Activated CD4-positive, alpha-beta T cell treated with anti-CD3 and anti-CD28 coated beads for 36 hours (primary cell): Measurements from ENCODE around the gene SDSL. TPM values are rescaled to one million over a fixed set of nuclear protein-coding genes. Genes with fewer than 3 reads are reported as not detected.

Source experiments
- ATAC-seq: fragments of 200-7000 bp; cut with Tn5 transposase; one replicate; pipeline ENCODE4 v1.10.0; 2021; ENCODE audit warnings: mild to moderate bottlenecking, moderate library complexity
- CTCF ChIA-PET: fragments of 350-600 bp; sonication (Branson Sonifier 250); formaldehyde crosslinking; loops from one replicate; lab custom pipeline; 2021; ENCODE audit warnings: antibody characterized with exemption; lab: Charles Lee
- POLR2A ChIA-PET: fragments of 350-600 bp; sonication (Branson Sonifier 250); formaldehyde crosslinking; loops from one replicate; lab custom pipeline; 2021; ENCODE audit warnings: antibody characterized with exemption, inconsistent platforms; lab: Charles Lee
- DNase-seq: peaks from one replicate; pipeline ENCODE4 v3.0.0-alpha.2; 2020
- H3K27ac Mint-ChIP-seq: one replicate; pipeline ENCODE4 v1.8.0; 2021; ENCODE audit warnings: mixed read lengths
- H3K27me3 Mint-ChIP-seq: one replicate; pipeline ENCODE4 v1.8.0; 2021; ENCODE audit warnings: mixed read lengths
- H3K36me3 Mint-ChIP-seq: one replicate; pipeline ENCODE4 v1.8.0; 2021; ENCODE audit warnings: low read depth, mixed read lengths
- H3K4me1 Mint-ChIP-seq: one replicate; pipeline ENCODE4 v1.8.0; 2021; ENCODE audit warnings: mixed read lengths
- H3K4me3 Mint-ChIP-seq: one replicate; pipeline ENCODE4 v1.8.0; 2021; ENCODE audit warnings: mild to moderate bottlenecking, moderate library complexity, mixed read lengths
- H3K9me3 Mint-ChIP-seq: one replicate; pipeline ENCODE4 v1.8.0; 2021; ENCODE audit warnings: low read depth, mixed read lengths
- intact Hi-C, 2 experiments: fragments of 100-400 bp; cut with DNase I in 1 of 2; cut with micrococcal nuclease in 1 of 2; formaldehyde crosslinking; loops; one replicate each; pipeline versions ENCODE4 v1.14.2 to v1.15.1; 2022 to 2024; cut with DNase I, micrococcal nuclease
- total RNA-seq, 2 experiments: library from RNA; stranded (reverse); gene quantifications; one replicate each; pipeline ENCODE4 v1.2.3, GENCODE V29; 2021

SDSL gene, protein sequence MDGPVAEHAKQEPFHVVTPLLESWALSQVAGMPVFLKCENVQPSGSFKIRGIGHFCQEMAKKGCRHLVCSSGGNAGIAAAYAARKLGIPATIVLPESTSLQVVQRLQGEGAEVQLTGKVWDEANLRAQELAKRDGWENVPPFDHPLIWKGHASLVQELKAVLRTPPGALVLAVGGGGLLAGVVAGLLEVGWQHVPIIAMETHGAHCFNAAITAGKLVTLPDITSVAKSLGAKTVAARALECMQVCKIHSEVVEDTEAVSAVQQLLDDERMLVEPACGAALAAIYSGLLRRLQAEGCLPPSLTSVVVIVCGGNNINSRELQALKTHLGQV
- total RNA-seq, result 1 to 10 TPM; 1.5 to 3.9 TPM

DNA sequence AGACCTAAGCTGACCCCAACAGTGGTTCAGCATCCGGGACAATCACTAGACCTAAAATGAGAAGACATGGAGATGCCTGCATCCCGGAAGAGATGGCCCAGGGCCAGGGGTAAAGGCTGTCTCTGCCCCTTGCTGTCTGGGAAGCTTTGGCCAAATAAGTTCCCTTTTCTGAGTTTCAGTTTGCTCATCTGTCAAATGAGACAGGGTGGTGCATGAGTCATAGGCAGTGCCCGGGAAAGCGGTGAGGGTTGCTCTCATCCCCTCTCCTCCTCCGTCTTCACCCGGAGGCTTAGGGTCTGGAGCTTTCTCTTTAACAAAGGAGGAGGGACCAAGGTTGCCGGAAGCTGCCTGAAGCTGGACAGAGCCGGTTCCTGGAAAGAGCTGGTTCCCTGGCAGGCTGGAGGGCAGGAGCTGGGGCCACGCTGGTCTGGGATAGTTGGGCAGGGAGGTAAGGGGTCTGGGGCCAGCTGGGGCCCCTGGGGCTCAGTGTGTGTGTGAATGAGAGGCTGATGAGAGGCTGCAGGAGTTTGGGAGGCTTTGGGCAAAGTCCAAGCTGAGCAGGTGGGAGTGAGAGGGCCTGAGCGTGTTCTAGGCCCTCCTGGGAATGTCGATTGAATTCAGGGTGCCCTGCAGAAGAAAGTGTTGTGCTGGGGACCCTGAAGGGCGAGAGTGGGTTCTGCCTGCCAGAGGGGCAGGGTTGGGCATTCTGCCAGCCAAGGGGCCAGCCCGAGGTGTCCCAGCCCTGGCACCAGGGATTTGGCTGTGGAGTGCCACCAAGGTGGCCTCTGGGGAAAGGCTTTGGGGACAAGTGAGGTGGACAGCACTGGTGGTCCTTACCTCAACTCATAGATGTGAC, at the start of gene SDSL:
Gene SDSL, plus strand, starts transcription at position 351 of the 856 bp plus-strand sequence. CDS start 5,603 bp downstream, outside the sequence.
- Mint-ChIP-seq H3K4me1 (peaks cover 11% of the 10 kb centered on the region), H3K9me3 (no peaks in the 10 kb centered on the region), H3K4me3 (peak within 1 kb of the TSS; percentile 83), H3K27ac (peak within 1 kb of the TSS; percentile 96), H3K36me3 (no peaks in the 10 kb centered on the region), H3K27me3 (no peaks in the 10 kb centered on the region)
- DNase-seq (peak; percentile 82), ATAC-seq (peak; percentile 99)
- POLR2A ChIA-PET, result interaction anchor here (0.6 kb wide), 1 partner anchor 64 kb away, joined by 3 read pairs; the partner anchor contains the start of gene PLBD2
- intact Hi-C loops, result loop anchor here in 1 of 2 experiments (1.0 kb wide), 4 partner anchors 64 to 374 kb away; partner anchors contain the start of genes DDX54, PLBD2, RITA1 and SLC8B1
- CTCF ChIA-PET, result interaction anchor here (0.7 kb wide), 1 partner anchor 39 kb away, joined by 3 read pairs; no protein-coding TSS in a partner anchor

DNA sequence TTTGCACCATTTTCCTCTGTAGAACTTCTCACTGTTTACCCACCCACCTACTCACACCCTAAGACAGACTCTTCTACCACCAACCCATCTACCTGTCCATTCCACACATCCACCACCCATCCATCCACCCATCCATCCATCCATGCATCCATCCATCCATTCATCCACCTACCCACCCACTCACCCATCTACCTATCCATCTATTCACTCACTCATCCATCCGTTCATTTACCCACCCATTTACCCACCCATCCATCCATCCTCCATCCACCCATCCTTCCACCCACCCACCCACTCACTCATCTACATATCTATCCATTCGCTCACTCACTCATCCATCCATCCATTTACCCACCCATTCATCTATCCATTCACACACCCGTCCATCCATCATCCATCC, 48.7 kb upstream of the SDSL start:
- no peak for ATAC-seq
- POLR2A ChIA-PET, result no interaction called here
- CTCF ChIA-PET, result no interaction called here
- Mint-ChIP-seq H3K27ac (no peak overlapping the region), H3K4me1 (no peaks in the 10 kb centered on the region), H3K36me3 (peaks cover 28% of the 10 kb centered on the region), H3K9me3 (no peaks in the 10 kb centered on the region), H3K4me3 (no peak overlapping the region), H3K27me3 (no peaks in the 10 kb centered on the region)
- DNase-seq, result no peak
- intact Hi-C loops, result no loop called here

DNA sequence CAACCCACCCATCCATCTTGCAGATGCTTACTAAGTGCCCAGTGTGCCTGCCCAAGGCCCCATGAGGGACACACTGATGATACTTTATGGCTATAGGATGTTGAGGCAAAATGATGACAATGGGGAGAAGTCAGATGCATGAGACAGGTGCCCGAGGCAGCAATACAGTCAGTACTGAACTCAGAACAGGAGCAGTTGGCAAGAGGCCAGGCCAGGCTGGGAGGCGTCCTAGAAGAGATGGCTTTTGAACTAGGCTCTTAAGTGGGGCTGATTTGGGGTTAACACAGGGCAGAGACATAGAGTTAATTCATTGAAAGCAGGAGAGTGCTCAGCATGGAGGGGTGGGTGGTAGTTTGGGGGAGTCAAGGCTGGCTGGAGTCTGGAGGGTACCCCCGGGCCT, 48.2 kb upstream of the SDSL start:
- no peak for ATAC-seq
- H3K27ac Mint-ChIP-seq, result no peak overlapping the region
- H3K9me3 Mint-ChIP-seq, result no peaks in the 10 kb centered on the region
- no peaks in the 10 kb centered on the region for H3K27me3 Mint-ChIP-seq
- ChIA-PET CTCF (no interaction called here), POLR2A (no interaction called here)
- peaks cover 28% of the 10 kb centered on the region for H3K36me3 Mint-ChIP-seq
- H3K4me3 Mint-ChIP-seq, result no peak overlapping the region
- intact Hi-C loops, result no loop called here
- H3K4me1 Mint-ChIP-seq, result no peaks in the 10 kb centered on the region
- peak; percentile 16 for DNase-seq

DNA sequence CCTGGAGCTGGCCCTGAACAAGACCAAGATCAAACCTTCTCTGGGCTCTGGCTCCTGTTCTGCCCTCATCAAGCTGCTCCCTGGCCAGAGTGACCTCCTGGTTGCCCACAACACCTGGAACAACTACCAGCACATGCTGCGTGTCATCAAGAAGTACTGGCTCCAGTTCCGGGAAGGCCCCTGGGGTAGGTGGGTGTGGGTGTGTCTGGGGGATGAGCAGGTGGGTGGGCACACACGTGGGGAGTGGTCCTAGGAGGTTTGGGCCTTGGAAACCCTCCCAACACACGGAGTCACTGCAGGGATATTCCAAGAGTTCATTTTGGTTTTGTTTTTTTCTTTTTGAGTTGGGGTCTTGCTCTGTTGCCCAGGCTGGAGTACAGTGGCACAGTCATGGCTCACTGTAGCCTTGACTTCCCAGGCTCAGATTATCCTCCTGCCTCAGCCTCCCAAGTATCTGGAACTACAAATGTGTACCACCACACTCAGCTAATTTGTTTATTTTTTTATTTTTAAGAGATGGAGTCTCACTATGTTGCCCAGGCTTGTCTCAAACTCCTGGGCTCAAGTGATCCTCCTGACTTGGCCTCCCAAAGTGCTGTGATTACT, 47.3 kb upstream of the SDSL start:
- CTCF ChIA-PET, result interaction anchor here (0.6 kb wide), 1 partner anchor 220 kb away, joined by 3 read pairs; no protein-coding TSS in a partner anchor
- ATAC-seq (no peak), DNase-seq (no peak)
- H3K4me1 Mint-ChIP-seq, result no peaks in the 10 kb centered on the region
- H3K27ac Mint-ChIP-seq, result no peak overlapping the region
- no peaks in the 10 kb centered on the region for H3K9me3 Mint-ChIP-seq
- H3K27me3 Mint-ChIP-seq, result no peaks in the 10 kb centered on the region
- H3K36me3 Mint-ChIP-seq, result peaks cover 28% of the 10 kb centered on the region
- POLR2A ChIA-PET, result no interaction called here
- no peak overlapping the region for H3K4me3 Mint-ChIP-seq
- intact Hi-C loops, result no loop called here

DNA sequence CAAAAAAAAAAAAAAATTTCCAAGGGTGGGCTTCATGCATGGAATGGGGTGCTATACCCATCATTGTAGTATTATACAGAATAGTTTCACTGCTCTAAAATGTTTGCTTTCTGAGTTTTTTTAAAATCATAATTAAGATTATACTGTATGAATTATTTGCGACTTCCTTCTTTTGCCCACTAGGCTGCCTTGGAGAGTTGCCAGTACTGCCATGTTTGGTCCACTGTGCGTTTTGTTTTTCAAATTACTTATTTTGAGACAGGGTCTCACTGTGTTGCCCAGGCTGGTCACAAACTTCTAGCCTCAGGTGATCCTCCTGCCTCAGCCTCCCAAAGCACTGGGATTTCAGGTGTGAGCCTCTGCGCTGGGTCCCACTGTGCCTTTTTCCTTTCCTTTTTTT, 43.9 kb upstream of the SDSL start:
- Mint-ChIP-seq H3K4me1 (no peaks in the 10 kb centered on the region), H3K27me3 (no peaks in the 10 kb centered on the region), H3K36me3 (peaks cover 27% of the 10 kb centered on the region), H3K4me3 (no peak overlapping the region), H3K27ac (no peak overlapping the region), H3K9me3 (no peaks in the 10 kb centered on the region)
- ATAC-seq (no peak), DNase-seq (no peak)
- CTCF ChIA-PET, result no interaction called here
- intact Hi-C loops, result no loop called here
- POLR2A ChIA-PET, result interaction anchor here (0.7 kb wide), 1 partner anchor 142 kb away, joined by 3 read pairs; no protein-coding TSS in a partner anchor

DNA sequence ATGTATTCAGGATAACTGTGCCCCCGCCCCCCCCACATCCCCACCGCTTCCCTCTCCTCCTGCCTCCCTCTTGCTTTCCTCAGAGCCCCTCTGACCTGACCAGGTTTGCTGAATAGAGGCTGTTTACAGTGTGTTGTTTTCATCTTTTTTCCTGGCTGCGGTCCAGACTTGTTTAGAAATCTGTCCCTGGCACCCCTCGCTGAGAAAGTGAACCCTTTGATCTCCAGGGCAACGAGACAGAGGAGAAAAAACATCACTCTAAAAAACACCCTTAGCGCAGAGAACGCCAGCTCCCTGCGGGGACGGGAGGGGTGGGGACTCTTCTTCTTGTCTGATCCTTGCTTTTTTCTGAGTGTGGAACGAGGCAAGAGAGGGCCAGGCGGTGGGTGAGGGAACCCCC, 41.0 kb upstream of the SDSL start:
- Mint-ChIP-seq H3K27ac (no peak overlapping the region), H3K36me3 (peaks cover 22% of the 10 kb centered on the region), H3K4me3 (no peak overlapping the region), H3K27me3 (no peaks in the 10 kb centered on the region), H3K9me3 (no peaks in the 10 kb centered on the region), H3K4me1 (no peaks in the 10 kb centered on the region)
- POLR2A ChIA-PET, result no interaction called here
- ATAC-seq (no peak), DNase-seq (no peak)
- CTCF ChIA-PET, result interaction anchor here (0.7 kb wide), 1 partner anchor 375 kb away, joined by 3 read pairs; no protein-coding TSS in a partner anchor
- intact Hi-C loops, result no loop called here

DNA sequence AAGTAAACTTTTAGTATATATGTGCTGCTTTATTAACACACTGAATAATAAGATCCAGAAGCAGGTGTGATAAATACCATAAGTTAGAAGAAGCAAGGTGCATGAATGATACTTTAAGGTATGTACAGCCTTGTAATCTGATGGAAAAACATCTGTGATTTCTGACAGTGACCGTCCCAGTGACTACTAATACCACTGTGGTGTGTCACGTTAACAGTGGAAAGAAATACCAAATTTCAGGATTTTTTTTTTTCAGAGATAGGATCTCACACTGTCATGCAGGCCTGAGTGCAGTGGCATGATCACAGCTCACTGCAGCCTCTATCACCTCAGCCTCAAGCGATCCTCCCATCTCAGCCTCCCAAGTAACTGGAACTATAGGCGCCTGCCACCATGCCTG, 40.0 kb upstream of the SDSL start:
- H3K9me3 Mint-ChIP-seq, result no peaks in the 10 kb centered on the region
- ATAC-seq, result no peak
- DNase-seq, result no peak
- H3K27ac Mint-ChIP-seq, result no peak overlapping the region
- ChIA-PET POLR2A (no interaction called here), CTCF (no interaction called here)
- H3K27me3 Mint-ChIP-seq, result no peaks in the 10 kb centered on the region
- no peaks in the 10 kb centered on the region for H3K4me1 Mint-ChIP-seq
- intact Hi-C loops, result no loop called here
- H3K4me3 Mint-ChIP-seq, result no peak overlapping the region
- H3K36me3 Mint-ChIP-seq, result peaks cover 19% of the 10 kb centered on the region

DNA sequence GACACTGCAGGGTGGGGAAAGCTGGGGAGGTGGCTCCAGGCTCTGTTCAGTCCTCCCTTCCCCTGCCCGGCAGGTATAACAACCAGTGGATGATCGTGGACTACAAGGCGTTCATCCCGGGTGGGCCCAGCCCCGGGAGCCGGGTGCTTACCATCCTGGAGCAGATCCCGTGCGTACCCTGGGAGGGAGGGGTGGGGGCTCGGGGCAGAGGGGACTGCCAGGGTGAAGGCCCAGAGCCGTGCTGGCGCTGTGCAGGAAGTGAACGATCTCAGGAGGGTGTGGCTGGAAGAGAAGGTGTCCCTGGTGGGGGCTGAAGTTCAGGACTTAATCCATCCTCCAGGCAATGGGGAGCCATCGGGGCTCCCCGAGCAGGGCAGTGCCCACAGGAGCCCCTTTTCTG, 37.4 kb upstream of the SDSL start:
- peaks cover 24% of the 10 kb centered on the region for H3K36me3 Mint-ChIP-seq
- H3K27me3 Mint-ChIP-seq, result no peaks in the 10 kb centered on the region
- no peaks in the 10 kb centered on the region for H3K9me3 Mint-ChIP-seq
- no peak for DNase-seq
- H3K4me1 Mint-ChIP-seq, result no peaks in the 10 kb centered on the region
- intact Hi-C loops, result no loop called here
- ChIA-PET CTCF (interaction anchor here (0.7 kb wide), 1 partner anchor 13 kb away, joined by 3 read pairs; no protein-coding TSS in a partner anchor), POLR2A (no interaction called here)
- H3K4me3 Mint-ChIP-seq, result no peak overlapping the region
- no peak overlapping the region for H3K27ac Mint-ChIP-seq
- no peak for ATAC-seq

DNA sequence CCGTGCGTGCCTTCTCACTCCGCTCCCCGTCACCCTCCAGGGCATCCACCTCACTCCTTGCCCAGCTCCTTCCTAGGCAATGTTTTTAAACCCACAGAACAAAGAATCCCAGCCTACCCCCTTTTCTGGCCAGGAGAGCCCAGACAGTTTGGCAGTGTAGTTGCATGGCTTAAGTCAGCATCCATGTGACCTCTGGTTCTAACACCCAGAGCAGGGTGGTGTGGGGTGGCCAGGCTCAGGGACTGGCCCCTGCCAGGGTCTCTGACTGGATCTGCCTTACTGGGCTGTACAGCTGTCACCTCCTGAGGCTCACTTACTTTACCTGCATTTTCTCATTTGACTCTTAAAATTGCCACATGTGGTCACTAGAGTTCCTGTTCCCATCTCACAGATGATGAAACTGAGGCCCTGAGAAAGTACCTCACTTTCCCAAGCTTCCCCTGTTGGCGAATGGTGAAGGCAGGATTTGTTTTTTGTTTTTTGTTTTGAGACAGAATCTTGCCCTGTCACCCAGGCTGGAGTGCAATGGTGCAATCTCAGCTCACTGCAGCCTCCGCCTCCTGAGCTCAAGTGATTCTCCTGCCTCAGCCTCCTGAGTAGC, 36.8 kb upstream of the SDSL start:
- H3K27me3 Mint-ChIP-seq, result no peaks in the 10 kb centered on the region
- no peak overlapping the region for H3K4me3 Mint-ChIP-seq
- no peaks in the 10 kb centered on the region for H3K9me3 Mint-ChIP-seq
- H3K36me3 Mint-ChIP-seq, result peaks cover 24% of the 10 kb centered on the region
- no peaks in the 10 kb centered on the region for H3K4me1 Mint-ChIP-seq
- DNase-seq (no peak), ATAC-seq (no peak)
- intact Hi-C loops, result no loop called here
- ChIA-PET CTCF (interaction anchor here (0.6 to 0.7 kb wide), 2 partner anchors 76 to 99 kb away, joined by 3 read pairs; no protein-coding TSS in a partner anchor), POLR2A (no interaction called here)
- no peak overlapping the region for H3K27ac Mint-ChIP-seq

DNA sequence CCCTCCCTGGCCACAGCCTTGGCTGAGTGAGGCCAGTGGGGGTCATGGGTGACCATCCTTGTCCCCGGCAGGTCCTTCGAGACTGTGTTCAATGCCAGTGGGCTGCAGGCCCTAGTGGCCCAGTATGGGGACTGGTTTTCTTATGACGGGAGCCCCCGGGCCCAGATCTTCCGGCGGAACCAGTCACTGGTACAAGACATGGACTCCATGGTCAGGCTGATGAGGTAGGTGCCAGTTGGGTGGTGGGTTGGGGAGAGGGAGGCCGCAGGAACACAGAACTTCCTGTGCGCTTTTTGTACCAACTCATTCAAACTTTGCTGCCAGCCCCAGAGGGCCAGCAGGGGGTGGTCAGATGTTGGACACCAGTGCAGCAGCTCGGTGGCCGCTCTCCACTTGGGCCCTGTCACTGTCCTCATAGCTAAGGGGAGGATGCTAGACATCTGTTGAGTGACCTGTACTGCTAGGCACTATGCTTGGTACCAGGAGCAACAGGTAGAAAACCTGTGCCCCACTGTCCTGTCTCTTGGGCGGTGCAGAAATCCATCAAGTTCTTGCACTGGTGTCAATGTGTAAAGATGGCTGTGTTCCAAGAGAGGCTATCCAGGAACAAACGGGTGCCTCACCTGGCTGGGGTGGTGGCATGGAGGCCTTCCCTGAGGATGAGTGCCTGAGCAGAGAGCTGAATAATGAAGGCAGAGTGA, 35.2 kb upstream of the SDSL start:
- ChIA-PET POLR2A (no interaction called here), CTCF (interaction anchor here (0.6 kb wide), 2 partner anchors 129 to 236 kb away, joined by 4 read pairs; no protein-coding TSS in a partner anchor)
- no peaks in the 10 kb centered on the region for H3K27me3 Mint-ChIP-seq
- intact Hi-C loops, result no loop called here
- no peak overlapping the region for H3K27ac Mint-ChIP-seq
- no peaks in the 10 kb centered on the region for H3K4me1 Mint-ChIP-seq
- ATAC-seq (no peak), DNase-seq (no peak)
- no peak overlapping the region for H3K4me3 Mint-ChIP-seq
- H3K9me3 Mint-ChIP-seq, result no peaks in the 10 kb centered on the region
- peaks cover 21% of the 10 kb centered on the region for H3K36me3 Mint-ChIP-seq
